ENCODE measurements around the gene SV2A. TPM values are rescaled to one million over a fixed set of nuclear protein-coding genes. Genes with fewer than 3 reads are reported as not detected.

Gene SV2A
- total and polyA plus RNA-seq, 2 donors (not counting 1 experiment from before 2014, with no cell fraction given) = 0.07 to 0.24 TPM

- no peak for TF ChIP-seq CTCF (IDR thresholded peaks at IDR 0.05)
- no peak for TF ChIP-seq EZH2 (IDR thresholded peaks at IDR 0.05; ENCODE audit: borderline replicate concordance, insufficient read depth, low read depth, low read length, poor library complexity, severe bottlenecking)
- POLR2A ChIA-PET = no interaction called here
- CTCF ChIA-PET = interaction anchor here (0.6 kb wide), 1 partner anchor 1315 kb away, joined by 3 read pairs; no protein-coding TSS in a partner anchor
- Histone ChIP-seq H3K9ac (ENCODE audit: low read length) (no peak within 1 kb of the TSS), H3K4me1 (ENCODE audit: control insufficient read depth in 2 of 2, insufficient read depth in 2 of 2, low read length in 2 of 2) (no peaks in the 10 kb centered on the region), H4K20me1 (ENCODE audit: control insufficient read depth, insufficient read depth, low read length, poor library complexity, severe bottlenecking) (no peaks in the 10 kb centered on the region), H3K36me3 (replicated peaks in 1 of 2; ENCODE audit: control extremely low read depth in 1 of 2, control insufficient read depth in 1 of 2, extremely low read depth in 1 of 2, insufficient read depth in 2 of 2, low read length in 1 of 2) (no peaks in the 10 kb centered on the region), H3K9me3 (ENCODE audit: control extremely low read depth in 1 of 3, control insufficient read depth in 2 of 3, insufficient read depth in 1 of 3, low read length in 2 of 3) (no peaks in the 10 kb centered on the region), H3K4me3 (ENCODE audit: control extremely low read depth in 1 of 5, extremely low read depth in 1 of 5, insufficient read depth in 1 of 5, low read depth in 2 of 5, low read length in 4 of 5) (no peak within 1 kb of the TSS), H3K27me3 (replicated peaks in 1 of 4; ENCODE audit: control extremely low read depth in 1 of 4, control insufficient read depth in 3 of 4, insufficient read depth in 4 of 4, low read length in 3 of 4) (peaks cover 0 to 21% (median 2%) of the 10 kb centered on the region in 4 experiments), H2AFZ (ENCODE audit: insufficient read depth, low read depth, low read length, poor library complexity, severe bottlenecking) (no peak within 1 kb of the TSS), H3K79me2 (ENCODE audit: control insufficient read depth, insufficient read depth, low read length) (no peaks in the 10 kb centered on the region), H3K27ac (ENCODE audit: low read length in 2 of 2) (no peak within 1 kb of the TSS), H3K4me2 (replicated peaks; ENCODE audit: low read depth, low read length, poor library complexity, severe bottlenecking) (no peak within 1 kb of the TSS)
- no peak within 1 kb of the TSS for H3K27ac Mint-ChIP-seq
- DNase-seq (no peak), ATAC-seq (ENCODE audit: low read depth) (no peak)
- peaks cover 41% of the 10 kb centered on the region for H3K27me3 Mint-ChIP-seq
- no peaks in the 10 kb centered on the region for H3K9me3 Mint-ChIP-seq (ENCODE audit: insufficient read depth)
- WGBS (ENCODE audit: insufficient coverage) = 78% methylated on average over 7 of the region's 18 CpGs
- intact Hi-C loops (cut with micrococcal nuclease) = no loop called here
- H3K4me1 Mint-ChIP-seq = no peaks in the 10 kb centered on the region
- H3K4me3 Mint-ChIP-seq = no peak within 1 kb of the TSS
Observed at GRCh38 chr1:149936170-149936991, 18.7 kb upstream of the SV2A start, which contains the start of gene MTMR11. Gene MTMR11, minus strand, starts transcription at chr1:149936879. Its CDS starts 232 bp downstream, at chr1:149936647.

GRCh38 chr1:149934356-149934755 lies 16.7 kb upstream of the SV2A start:
- intact Hi-C loops (cut with micrococcal nuclease) = no loop called here
- no peaks in the 10 kb centered on the region for H3K36me3 ChIP-seq (replicated peaks in 1 of 2; ENCODE audit: control extremely low read depth in 1 of 2, control insufficient read depth in 1 of 2, extremely low read depth in 1 of 2, insufficient read depth in 2 of 2, low read length in 1 of 2)
- no peaks in the 10 kb centered on the region for H3K9me3 Mint-ChIP-seq (ENCODE audit: insufficient read depth)
- H3K27me3 ChIP-seq (replicated peaks in 1 of 4; ENCODE audit: control extremely low read depth in 1 of 4, control insufficient read depth in 3 of 4, insufficient read depth in 4 of 4, low read length in 3 of 4) = peaks cover 0 to 23% (median 2%) of the 10 kb centered on the region in 4 experiments
- no peaks in the 10 kb centered on the region for H3K9me3 ChIP-seq (ENCODE audit: control extremely low read depth in 1 of 3, control insufficient read depth in 2 of 3, insufficient read depth in 1 of 3, low read length in 2 of 3)
- H3K4me1 ChIP-seq (ENCODE audit: control insufficient read depth in 2 of 2, insufficient read depth in 2 of 2, low read length in 2 of 2) = no peaks in the 10 kb centered on the region
- no peaks in the 10 kb centered on the region for H4K20me1 ChIP-seq (ENCODE audit: control insufficient read depth, insufficient read depth, low read length, poor library complexity, severe bottlenecking)
- H3K27me3 Mint-ChIP-seq = peaks cover 50% of the 10 kb centered on the region
- H3K9ac ChIP-seq (ENCODE audit: low read length) = no peak overlapping the region
- H3K27ac Mint-ChIP-seq = no peak overlapping the region
- no peak overlapping the region for H2AFZ ChIP-seq (ENCODE audit: insufficient read depth, low read depth, low read length, poor library complexity, severe bottlenecking)
- H3K79me2 ChIP-seq (ENCODE audit: control insufficient read depth, insufficient read depth, low read length) = no peaks in the 10 kb centered on the region
- DNase-seq (no peak), ATAC-seq (ENCODE audit: low read depth) (no peak)
- CTCF ChIA-PET = interaction anchor here (0.7 kb wide), 1 partner anchor 9 kb away, joined by 3 read pairs; no protein-coding TSS in a partner anchor
- no peaks in the 10 kb centered on the region for H3K4me1 Mint-ChIP-seq
- 90% methylated on average over 2 of the region's 2 CpGs for WGBS (ENCODE audit: insufficient coverage)
- POLR2A ChIA-PET = no interaction called here
- H3K4me3 Mint-ChIP-seq = no peak overlapping the region
- TF ChIP-seq EZH2 (IDR thresholded peaks at IDR 0.05; ENCODE audit: borderline replicate concordance, insufficient read depth, low read depth, low read length, poor library complexity, severe bottlenecking) = no peak
- TF ChIP-seq CTCF (IDR thresholded peaks at IDR 0.05) = no peak
- H3K4me3 ChIP-seq (ENCODE audit: control extremely low read depth in 1 of 5, extremely low read depth in 1 of 5, insufficient read depth in 1 of 5, low read depth in 2 of 5, low read length in 4 of 5) = no peak overlapping the region
- H3K27ac ChIP-seq (ENCODE audit: low read length in 2 of 2) = no peak overlapping the region
- no peak overlapping the region for H3K4me2 ChIP-seq (replicated peaks; ENCODE audit: low read depth, low read length, poor library complexity, severe bottlenecking)

All from B cell (primary cell).